HG02943 (cell line): ENCODE results near the gene CDCA8.
"Not testable (repeated sequence)": the region's sequence is repeated elsewhere in the genome, so short reads cannot be mapped to it uniquely, and the experiment has no call there.

ENCODE experiments used
- ATAC-seq: cut with Tn5 transposase; IDR thresholded peaks from one replicate; pipeline ENCODE4 v1.9.1; 2021; ENCODE audit warnings: mild to moderate bottlenecking, low read depth, moderate library complexity; ENCODE audit not compliant: unreplicated experiment

CDCA8 gene

GRCh38 chr1:37672136-37672870, 20.0 kb upstream of the CDCA8 start:
- no peak for ATAC-seq

GRCh38 chr1:37673920-37674319, 18.4 kb upstream of the CDCA8 start:
- no peak for ATAC-seq

GRCh38 chr1:37676281-37677142, 15.8 kb upstream of the CDCA8 start:
- no peak for ATAC-seq

GRCh38 chr1:37677143-37677439, 15.2 kb upstream of the CDCA8 start:
- ATAC-seq: no peak

- ATAC-seq: no peak
These were observed 14.5 kb upstream of the CDCA8 start for GRCh38 chr1:37677808-37678207.

- no peak for ATAC-seq
These were observed 11.4 kb upstream of the CDCA8 start for GRCh38 chr1:37680933-37681332.

GRCh38 chr1:37682334-37682987, 9.9 kb upstream of the CDCA8 start:
- ATAC-seq: no peak

- not testable (repeated sequence) for ATAC-seq
These were observed 8.1 kb upstream of the CDCA8 start for GRCh38 chr1:37684182-37684581.

GRCh38 chr1:37685722-37686121, 6.6 kb upstream of the CDCA8 start:
- ATAC-seq: no peak

GRCh38 chr1:37687764-37688163, 4.6 kb upstream of the CDCA8 start:
- ATAC-seq: not testable (repeated sequence)

GRCh38 chr1:37688926-37689325, 3.4 kb upstream of the CDCA8 start:
- ATAC-seq: no peak

GRCh38 chr1:37691497-37692077, 729 bp upstream of the CDCA8 start:
- ATAC-seq: no peak

- no peak for ATAC-seq
These were observed 489 bp downstream of the CDCA8 start for GRCh38 chr1:37692834-37693175.

- ATAC-seq: no peak
These were observed 4.8 kb downstream of the CDCA8 start for GRCh38 chr1:37697090-37697489.

- no peak for ATAC-seq
These were observed 5.4 kb downstream of the CDCA8 start for GRCh38 chr1:37697737-37698136.

- ATAC-seq: no peak
These were observed 6.8 kb downstream of the CDCA8 start for GRCh38 chr1:37699147-37699546.

GRCh38 chr1:37701051-37701450, 8.7 kb downstream of the CDCA8 start:
- no peak for ATAC-seq

GRCh38 chr1:37703061-37703460, 10.7 kb downstream of the CDCA8 start:
- no peak for ATAC-seq

GRCh38 chr1:37704966-37705365, 12.7 kb downstream of the CDCA8 start:
- ATAC-seq: no peak

- ATAC-seq: no peak
These were observed 13.1 kb downstream of the CDCA8 start for GRCh38 chr1:37705399-37705798.

- ATAC-seq: no peak
These were observed 16.2 kb downstream of the CDCA8 start for GRCh38 chr1:37708471-37708870.
